ENCODE data around the gene LRRC2.

DNA sequence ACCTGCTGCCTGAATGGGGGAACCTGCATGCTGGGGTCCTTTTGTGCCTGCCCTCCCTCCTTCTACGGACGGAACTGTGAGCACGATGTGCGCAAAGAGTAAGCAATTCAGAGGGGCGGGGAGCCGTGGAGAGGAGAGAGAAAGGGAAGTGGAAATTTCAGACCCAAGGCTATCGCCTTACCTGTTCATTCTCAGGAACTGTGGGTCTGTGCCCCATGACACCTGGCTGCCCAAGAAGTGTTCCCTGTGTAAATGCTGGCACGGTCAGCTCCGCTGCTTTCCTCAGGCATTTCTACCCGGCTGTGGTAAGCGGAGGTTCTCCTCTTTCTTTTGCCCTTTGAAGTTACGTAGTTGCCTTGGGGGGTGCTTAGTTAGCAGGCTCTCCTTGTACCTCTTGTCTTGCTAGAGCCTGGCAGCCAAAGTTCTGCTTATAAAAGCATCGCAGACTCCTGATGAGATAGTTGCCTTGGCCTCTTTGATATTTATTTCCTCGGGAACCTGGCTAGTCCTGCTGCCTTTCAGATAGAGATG is 13.7 kb upstream of the LRRC2 start:
- TF ChIP-seq CTCF (IDR thresholded peaks at IDR 0.05) = no peak
- no peak for TF ChIP-seq POLR2A (IDR thresholded peaks at IDR 0.05)
